22Rv1 (cell line): ENCODE measurements around the gene TMEM259.
A peak's percentile ranks its signal among the peaks of the same experiment; 100 is the strongest.

Source experiments
- H3K27ac ChIP-seq: fragments of 450-650 bp; 2 replicates; pipeline ENCODE4 v1.5.1; 2017
- ZFX ChIP-seq: fragments of 450-650 bp; IDR thresholded peaks from 2 replicates; pipeline ENCODE4 v1.6.1; 2017; ENCODE audit warnings: antibody characterized with exemption, borderline replicate concordance
- TF ChIP-seq, protein P1 (sequence below): fragments of 450-650 bp; IDR thresholded peaks from 2 replicates; pipeline ENCODE4 v1.5.1; 2017; ENCODE audit warnings: mild to moderate bottlenecking

The TMEM259 gene

DNA sequence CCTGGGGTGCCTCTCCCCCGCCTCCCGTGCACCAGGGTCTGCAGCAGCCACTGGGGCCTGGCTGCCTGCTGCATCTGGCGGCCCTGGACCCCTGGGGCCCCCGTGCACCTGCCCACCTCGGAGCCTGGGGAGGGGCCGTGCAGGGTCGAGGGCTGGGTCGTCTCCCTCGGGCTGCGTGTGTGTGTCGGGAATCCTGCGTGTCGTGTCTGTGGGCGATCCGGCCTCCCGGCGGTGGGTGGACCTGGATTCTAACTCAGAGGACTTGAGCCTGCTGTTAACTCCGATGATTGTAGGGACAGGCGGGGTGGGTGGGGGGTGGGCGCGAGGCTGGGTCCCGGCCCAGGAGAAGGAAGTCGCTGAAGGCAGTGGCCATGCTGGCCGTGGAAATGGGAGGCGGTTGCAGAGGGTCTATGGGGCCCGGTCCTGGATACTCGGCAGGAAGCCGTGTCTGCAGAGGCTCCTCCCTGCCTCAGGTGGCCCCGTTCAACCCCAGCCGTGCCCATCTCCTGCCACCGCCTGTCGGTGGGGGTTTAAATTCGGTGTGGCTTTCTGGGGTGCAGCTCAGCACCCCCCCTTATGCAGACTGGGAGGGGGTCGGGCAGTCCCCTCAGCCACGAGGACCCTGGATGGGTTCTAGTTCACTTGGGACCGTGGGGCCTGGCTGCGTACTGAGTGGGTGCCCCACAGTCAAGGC lies 46.2 kb downstream of the TMEM259 start:
- H3K27ac ChIP-seq, result no peak overlapping the region
- TF ChIP-seq, protein P1, sequence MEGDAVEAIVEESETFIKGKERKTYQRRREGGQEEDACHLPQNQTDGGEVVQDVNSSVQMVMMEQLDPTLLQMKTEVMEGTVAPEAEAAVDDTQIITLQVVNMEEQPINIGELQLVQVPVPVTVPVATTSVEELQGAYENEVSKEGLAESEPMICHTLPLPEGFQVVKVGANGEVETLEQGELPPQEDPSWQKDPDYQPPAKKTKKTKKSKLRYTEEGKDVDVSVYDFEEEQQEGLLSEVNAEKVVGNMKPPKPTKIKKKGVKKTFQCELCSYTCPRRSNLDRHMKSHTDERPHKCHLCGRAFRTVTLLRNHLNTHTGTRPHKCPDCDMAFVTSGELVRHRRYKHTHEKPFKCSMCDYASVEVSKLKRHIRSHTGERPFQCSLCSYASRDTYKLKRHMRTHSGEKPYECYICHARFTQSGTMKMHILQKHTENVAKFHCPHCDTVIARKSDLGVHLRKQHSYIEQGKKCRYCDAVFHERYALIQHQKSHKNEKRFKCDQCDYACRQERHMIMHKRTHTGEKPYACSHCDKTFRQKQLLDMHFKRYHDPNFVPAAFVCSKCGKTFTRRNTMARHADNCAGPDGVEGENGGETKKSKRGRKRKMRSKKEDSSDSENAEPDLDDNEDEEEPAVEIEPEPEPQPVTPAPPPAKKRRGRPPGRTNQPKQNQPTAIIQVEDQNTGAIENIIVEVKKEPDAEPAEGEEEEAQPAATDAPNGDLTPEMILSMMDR, result no peak
- no peak for TF ChIP-seq ZFX

DNA sequence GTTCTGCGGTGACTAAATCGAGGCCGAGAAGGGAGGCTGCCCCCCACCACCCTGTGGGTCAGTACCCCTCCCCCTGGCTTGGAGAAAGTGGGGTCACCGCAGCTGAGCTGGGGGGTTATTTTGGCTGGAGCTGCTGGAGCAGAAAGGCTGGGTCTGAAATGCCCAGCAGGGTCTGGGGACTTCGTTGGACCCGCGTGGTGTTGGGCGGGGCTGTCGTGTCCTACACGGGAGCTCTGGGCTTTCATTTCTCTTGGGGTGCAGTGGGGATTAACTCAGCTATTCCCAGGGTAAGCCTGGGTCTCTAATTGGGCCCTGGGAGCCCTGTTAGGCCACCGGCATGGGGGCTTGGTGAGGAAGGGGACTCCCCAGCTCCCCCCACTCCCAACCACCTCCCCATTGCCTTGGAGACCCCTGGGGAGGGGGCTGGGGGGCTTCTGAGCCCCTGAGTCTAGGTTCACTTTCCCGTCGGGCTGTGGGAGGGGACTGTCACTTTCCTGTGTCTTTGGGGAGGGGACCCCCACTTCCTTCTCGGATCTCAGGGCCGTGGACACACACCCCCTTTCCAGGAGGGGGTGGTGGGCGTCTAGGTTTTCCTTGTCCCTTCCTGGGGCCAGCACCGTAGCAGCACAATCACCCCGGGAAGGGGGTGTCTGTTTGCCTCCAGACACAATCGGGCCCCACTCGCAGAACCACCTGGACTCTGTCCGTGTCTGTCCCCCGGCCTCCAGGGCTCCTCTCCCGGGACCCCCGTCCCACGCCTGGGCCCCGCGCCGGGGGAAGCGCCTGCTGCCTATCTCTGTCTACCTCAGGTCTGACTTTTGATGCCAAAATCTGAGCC lies 47.0 kb downstream of the TMEM259 start:
- TF ChIP-seq, protein P1, result no peak
- TF ChIP-seq ZFX, result no peak
- H3K27ac ChIP-seq, result no peak overlapping the region

DNA sequence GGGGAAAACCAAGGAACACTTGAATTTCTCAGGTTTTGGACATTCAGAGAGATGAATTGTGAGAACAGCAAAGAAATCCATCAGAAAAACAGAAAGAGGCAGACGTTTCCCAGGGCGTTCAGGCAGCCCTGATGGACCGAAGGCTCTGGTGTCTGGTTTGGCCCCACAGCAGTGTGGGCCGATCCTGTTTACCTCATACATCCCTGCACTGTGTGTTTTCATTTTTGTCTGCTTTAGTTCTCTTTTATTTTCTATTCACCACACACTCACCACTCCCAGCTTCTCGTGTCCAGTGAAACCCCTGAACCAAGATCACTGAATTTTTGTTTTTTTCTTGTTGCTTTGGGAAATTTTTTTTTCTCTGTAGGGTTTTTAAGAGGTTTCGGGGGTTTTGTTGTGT lies 48.6 kb downstream of the TMEM259 start:
- H3K27ac ChIP-seq, result no peak overlapping the region
- TF ChIP-seq, protein P1, result no peak

DNA sequence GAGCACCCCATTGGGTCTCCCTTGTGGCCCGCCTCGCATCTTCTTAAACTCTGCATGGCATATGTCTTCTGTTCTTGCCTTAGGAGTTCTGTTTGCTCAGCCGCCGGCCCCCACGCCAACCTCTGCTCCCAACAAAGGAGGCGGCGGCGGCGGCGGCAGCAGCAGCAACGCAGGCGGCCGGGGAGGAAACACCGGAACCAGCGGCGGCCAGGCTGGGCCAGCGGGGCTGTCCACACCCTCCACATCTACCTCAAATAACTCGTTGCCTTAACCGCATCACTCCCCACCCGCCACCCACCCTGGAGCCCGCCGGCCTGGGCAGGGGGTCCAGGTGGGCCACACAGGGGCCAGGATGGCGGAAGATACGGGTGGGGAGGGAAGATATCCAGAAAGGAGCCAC lies 49.1 kb downstream of the TMEM259 start:
- TF ChIP-seq, protein P1, result no peak
- TF ChIP-seq ZFX, result no peak
- no peak overlapping the region for H3K27ac ChIP-seq

DNA sequence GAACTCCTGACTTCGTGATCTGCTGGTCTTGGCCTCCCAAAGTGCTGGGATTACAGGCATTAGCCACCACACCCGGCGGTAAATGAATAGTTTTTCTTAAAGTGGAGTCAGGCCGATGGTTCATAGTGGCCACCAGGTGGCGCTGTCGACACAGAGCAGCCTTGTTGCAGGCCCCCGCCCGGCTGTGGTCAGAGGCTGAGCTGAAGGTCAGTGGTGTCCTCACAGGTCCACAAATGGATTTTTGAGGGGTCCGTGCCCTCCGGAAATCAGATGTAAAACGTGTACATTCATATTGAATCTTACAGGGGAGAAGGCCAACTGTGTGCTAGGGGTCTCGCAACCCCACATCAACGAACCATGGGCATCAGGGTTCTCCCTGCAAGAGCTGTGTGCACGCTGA lies 50.2 kb downstream of the TMEM259 start:
- no peak for TF ChIP-seq ZFX
- TF ChIP-seq, protein P1, result peak; percentile 76

DNA sequence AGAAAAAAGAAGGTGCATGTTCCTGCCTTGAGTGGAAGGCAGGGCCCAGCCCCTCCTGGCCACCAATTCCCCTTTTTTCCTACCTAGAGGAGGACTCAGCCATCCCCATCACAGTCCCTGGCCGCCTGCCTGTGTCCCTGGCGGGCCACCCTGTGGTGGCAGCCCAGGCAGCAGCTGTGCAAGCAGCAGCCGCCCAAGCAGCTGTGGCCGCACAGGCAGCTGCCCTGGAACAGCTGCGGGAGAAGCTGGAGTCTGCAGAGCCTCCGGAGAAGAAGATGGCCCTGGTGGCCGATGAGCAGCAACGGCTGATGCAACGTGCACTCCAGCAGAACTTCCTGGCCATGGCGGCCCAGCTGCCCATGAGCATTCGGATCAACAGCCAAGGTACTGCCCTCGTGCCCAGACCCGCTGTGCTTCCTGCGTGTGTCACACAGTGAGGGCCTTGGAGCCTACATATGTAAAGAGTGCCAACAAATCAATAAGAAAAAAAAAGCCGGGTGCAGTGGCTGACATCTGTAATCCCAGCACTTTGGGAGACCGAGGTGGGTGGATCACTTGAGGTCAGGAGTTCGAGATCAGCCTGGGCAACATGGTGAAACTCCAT lies 54.3 kb downstream of the TMEM259 start:
- no peak overlapping the region for H3K27ac ChIP-seq
- no peak for TF ChIP-seq ZFX
- TF ChIP-seq, protein P1, result no peak

More for the DNA sequence above, 50.2 kb downstream of the TMEM259 start:
- no peak overlapping the region for H3K27ac ChIP-seq
